ENCODE data around the gene LIPC.

DNA sequence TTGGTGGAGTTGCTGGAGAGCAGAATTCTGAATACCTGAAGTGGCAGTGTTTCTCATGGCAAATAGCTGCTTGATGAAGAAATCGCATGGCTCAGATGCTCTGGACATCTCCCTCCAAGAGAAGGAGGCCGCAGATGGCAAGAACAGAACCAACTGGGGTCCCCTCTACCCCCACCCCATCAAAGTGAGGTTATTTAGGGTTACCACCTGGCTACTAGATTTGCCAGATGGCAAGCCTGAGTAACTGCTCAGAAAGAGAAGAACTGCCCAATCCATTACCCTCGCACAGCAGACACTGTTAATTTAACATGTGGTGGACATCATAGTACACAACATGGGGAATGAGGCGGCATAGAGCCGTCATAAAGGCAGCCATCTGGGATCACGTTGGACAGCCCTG is 30.5 kb upstream of the LIPC start:
- TF ChIP-seq, protein P1, sequence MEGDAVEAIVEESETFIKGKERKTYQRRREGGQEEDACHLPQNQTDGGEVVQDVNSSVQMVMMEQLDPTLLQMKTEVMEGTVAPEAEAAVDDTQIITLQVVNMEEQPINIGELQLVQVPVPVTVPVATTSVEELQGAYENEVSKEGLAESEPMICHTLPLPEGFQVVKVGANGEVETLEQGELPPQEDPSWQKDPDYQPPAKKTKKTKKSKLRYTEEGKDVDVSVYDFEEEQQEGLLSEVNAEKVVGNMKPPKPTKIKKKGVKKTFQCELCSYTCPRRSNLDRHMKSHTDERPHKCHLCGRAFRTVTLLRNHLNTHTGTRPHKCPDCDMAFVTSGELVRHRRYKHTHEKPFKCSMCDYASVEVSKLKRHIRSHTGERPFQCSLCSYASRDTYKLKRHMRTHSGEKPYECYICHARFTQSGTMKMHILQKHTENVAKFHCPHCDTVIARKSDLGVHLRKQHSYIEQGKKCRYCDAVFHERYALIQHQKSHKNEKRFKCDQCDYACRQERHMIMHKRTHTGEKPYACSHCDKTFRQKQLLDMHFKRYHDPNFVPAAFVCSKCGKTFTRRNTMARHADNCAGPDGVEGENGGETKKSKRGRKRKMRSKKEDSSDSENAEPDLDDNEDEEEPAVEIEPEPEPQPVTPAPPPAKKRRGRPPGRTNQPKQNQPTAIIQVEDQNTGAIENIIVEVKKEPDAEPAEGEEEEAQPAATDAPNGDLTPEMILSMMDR (IDR thresholded peaks at IDR 0.05) = no peak
- TF ChIP-seq POLR2A (IDR thresholded peaks at IDR 0.05) = no peak

Data from testis (tissue), 2 donors.